Left lobe of liver (tissue), 2 donors: ENCODE data around the gene NPAS3. TPM values are rescaled to one million over a fixed set of nuclear protein-coding genes. Genes with fewer than 3 reads are reported as not detected.

Experiments used
- ATAC-seq: fragments of 200-7000 bp; cut with Tn5 transposase; one replicate; pipeline ENCODE4 v1.9.1; 2020; ENCODE audit warnings: mild to moderate bottlenecking, moderate library complexity
- DNase-seq: peaks from one replicate; pipeline ENCODE4 v3.0.0-alpha.2; 2020; ENCODE audit warnings: low spot score
- total RNA-seq: library from RNA; stranded (reverse); gene quantifications from one replicate; pipeline ENCODE4 v1.2.1, GENCODE V29; 2021
- donor health status: DM: no; HTN: no; CAD: no; lungs with moderate emphysema.
- donor health status: DM: no; HTN: yes; CAD: no.

NPAS3 gene
- total RNA-seq, 1 donor from 2014 or later: not detected

- no peak for DNase-seq
- ATAC-seq: no peak
Observed at GRCh38 chr14:33592297-33592696, 653.6 kb downstream of the NPAS3 start.

- no peak for DNase-seq
- no peak for ATAC-seq
Observed at GRCh38 chr14:33596211-33597080, 657.8 kb downstream of the NPAS3 start.

- DNase-seq: no peak
- no peak for ATAC-seq
Observed at GRCh38 chr14:33598582-33598981, 659.9 kb downstream of the NPAS3 start.

GRCh38 chr14:33602396-33602795, 663.7 kb downstream of the NPAS3 start:
- DNase-seq (no peak), ATAC-seq (no peak)

- no peak for ATAC-seq
- DNase-seq: no peak
Observed at GRCh38 chr14:33606591-33606990, 667.9 kb downstream of the NPAS3 start.

GRCh38 chr14:33609582-33609981, 670.9 kb downstream of the NPAS3 start:
- DNase-seq (no peak), ATAC-seq (no peak)

GRCh38 chr14:33610121-33610520, 671.4 kb downstream of the NPAS3 start:
- ATAC-seq: no peak

GRCh38 chr14:33611405-33612196, 672.9 kb downstream of the NPAS3 start:
- DNase-seq (no peak), ATAC-seq (no peak)

More at GRCh38 chr14:33610121-33610520, 671.4 kb downstream of the NPAS3 start:
- no peak for DNase-seq

GRCh38 chr14:33612197-33612505, 673.5 kb downstream of the NPAS3 start:
- no peak for ATAC-seq

GRCh38 chr14:33617154-33617553, 678.5 kb downstream of the NPAS3 start:
- DNase-seq: no peak
- no peak for ATAC-seq

More at GRCh38 chr14:33612197-33612505, 673.5 kb downstream of the NPAS3 start:
- no peak for DNase-seq

- DNase-seq (no peak), ATAC-seq (no peak)
Observed at GRCh38 chr14:33618361-33619105, 679.9 kb downstream of the NPAS3 start.

GRCh38 chr14:33622496-33622895, 683.8 kb downstream of the NPAS3 start:
- no peak for ATAC-seq
- DNase-seq: no peak

GRCh38 chr14:33629792-33630191, 691.1 kb downstream of the NPAS3 start:
- ATAC-seq (no peak), DNase-seq (no peak)

GRCh38 chr14:33631021-33631420, 692.3 kb downstream of the NPAS3 start:
- no peak for ATAC-seq
- no peak for DNase-seq

GRCh38 chr14:33631441-33631840, 692.8 kb downstream of the NPAS3 start:
- no peak for DNase-seq

GRCh38 chr14:33634631-33635030, 696.0 kb downstream of the NPAS3 start:
- no peak for ATAC-seq
- no peak for DNase-seq

More at GRCh38 chr14:33631441-33631840, 692.8 kb downstream of the NPAS3 start:
- no peak for ATAC-seq

GRCh38 chr14:33636716-33637115, 698.0 kb downstream of the NPAS3 start:
- DNase-seq: no peak
- no peak for ATAC-seq

GRCh38 chr14:33642080-33642479, 703.4 kb downstream of the NPAS3 start:
- ATAC-seq (no peak), DNase-seq (no peak)

- DNase-seq: no peak
- no peak for ATAC-seq
Observed at GRCh38 chr14:33642691-33643244, 704.1 kb downstream of the NPAS3 start.

GRCh38 chr14:33643426-33644181, 704.9 kb downstream of the NPAS3 start:
- ATAC-seq: no peak
- DNase-seq: no peak
